ENCODE data around the gene OSBPL10.

- TF ChIP-seq CTCF (IDR thresholded peaks at IDR 0.05; ENCODE audit: control extremely low read depth in 1 of 3, insufficient read depth in 1 of 3, low read depth in 1 of 3, low read length in 3 of 3) (no peak), POLR2AphosphoS5 (IDR thresholded peaks at IDR 0.05; ENCODE audit: low read depth, low read length) (no peak), POLR2A (IDR thresholded peaks at IDR 0.05; ENCODE audit: control extremely low read depth in 1 of 2, low read depth in 2 of 2, low read length in 2 of 2) (no peak), TAF1 (IDR thresholded peaks at IDR 0.05; ENCODE audit: low read depth, low read length) (no peak), BRCA1 (IDR thresholded peaks at IDR 0.05; ENCODE audit: low read depth, low read length) (no peak), RFX5 (IDR thresholded peaks at IDR 0.05; ENCODE audit: borderline replicate concordance, low read depth, low read length) (no peak), SP1 (IDR thresholded peaks at IDR 0.05; ENCODE audit: low read depth, low read length) (no peak), EZH2 (IDR thresholded peaks at IDR 0.05; ENCODE audit: low read depth, low read length, severe bottlenecking) (no peak), CEBPB (IDR thresholded peaks at IDR 0.05; ENCODE audit: low read depth, low read length) (no peak), ATF2 (IDR thresholded peaks at IDR 0.05; ENCODE audit: low read length) (no peak), SIN3A (conservative IDR thresholded peaks at IDR 0.05 in 1 of 2, IDR thresholded peaks at IDR 0.05 in 1 of 2; ENCODE audit: low read depth in 1 of 2, low read length in 2 of 2) (no peak), FOSL1 (IDR thresholded peaks at IDR 0.05; ENCODE audit: insufficient read depth, low read depth, low read length) (no peak), SAP30 (IDR thresholded peaks at IDR 0.05; ENCODE audit: insufficient read depth, insufficient replicate concordance, low read length) (no peak)
These were observed 218.8 kb downstream of the OSBPL10 start for GRCh38 chr3:31762097-31762764.
